Measurements from ENCODE around the gene TMEM61. TPM values are rescaled to one million over a fixed set of nuclear protein-coding genes. Genes with fewer than 3 reads are reported as not detected.
"Not testable (repeated sequence)": the region's sequence is repeated elsewhere in the genome, so short reads cannot be mapped to it uniquely, and the experiment has no call there.

Gene TMEM61
- not detected for total RNA-seq
- long read RNA-seq, partial matches to known transcripts = 0 of 1 reads
- long read RNA-seq, other reads (novel, unspliced or antisense) = 1 of 1 reads

- DNase-seq (ENCODE audit: low spot score) = peak; percentile 87
These were observed at the start of gene TMEM61 for GRCh38 chr1:54980528-54981241. TMEM61 (plus strand) TSS chr1:54980628; CDS start chr1:54981066, 438 bp downstream.

GRCh38 chr1:54931275-54931840 lies 49.1 kb upstream of the TMEM61 start:
- no peak for DNase-seq (ENCODE audit: low spot score)

DNA sequence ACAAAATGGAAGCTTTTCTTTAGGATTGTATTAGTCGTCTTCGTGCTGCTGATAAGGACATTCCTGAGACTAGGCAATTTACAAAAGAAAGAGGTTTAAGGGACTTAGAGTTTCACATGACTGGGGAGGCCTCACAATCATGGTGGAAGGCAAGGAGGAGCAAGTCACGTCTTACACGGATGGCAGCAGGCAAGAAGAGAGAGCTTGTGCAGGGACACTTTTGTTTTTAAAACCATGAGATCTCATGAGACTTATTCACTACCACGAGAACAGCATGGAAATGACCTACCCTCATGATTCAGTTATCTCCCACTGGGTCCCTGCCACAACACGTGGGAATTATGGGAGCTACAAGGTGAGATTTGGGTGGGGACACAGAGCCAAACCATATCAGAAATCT lies 46.3 kb upstream of the TMEM61 start:
- not testable (repeated sequence) for DNase-seq (ENCODE audit: low spot score)

DNA sequence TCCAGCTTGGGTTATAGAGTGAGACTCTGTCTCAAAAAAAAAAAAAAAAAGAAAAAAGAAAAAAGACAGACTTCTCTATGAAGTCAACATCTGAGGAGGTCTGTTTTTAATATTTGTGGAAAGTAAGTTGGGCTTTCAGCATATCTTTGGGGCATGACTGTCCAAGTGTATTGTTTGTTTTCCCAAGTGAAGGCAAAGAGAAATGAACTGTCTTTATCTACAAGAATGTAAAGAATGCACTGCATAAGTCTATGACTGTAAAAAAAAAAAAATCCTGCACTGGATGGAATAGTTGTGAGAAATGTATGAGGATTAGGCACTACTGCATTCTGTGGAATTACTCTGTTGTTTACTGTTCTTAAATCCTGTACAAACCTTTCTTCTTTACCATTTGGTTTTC lies 45.6 kb upstream of the TMEM61 start:
- no peak for DNase-seq (ENCODE audit: low spot score)

DNA sequence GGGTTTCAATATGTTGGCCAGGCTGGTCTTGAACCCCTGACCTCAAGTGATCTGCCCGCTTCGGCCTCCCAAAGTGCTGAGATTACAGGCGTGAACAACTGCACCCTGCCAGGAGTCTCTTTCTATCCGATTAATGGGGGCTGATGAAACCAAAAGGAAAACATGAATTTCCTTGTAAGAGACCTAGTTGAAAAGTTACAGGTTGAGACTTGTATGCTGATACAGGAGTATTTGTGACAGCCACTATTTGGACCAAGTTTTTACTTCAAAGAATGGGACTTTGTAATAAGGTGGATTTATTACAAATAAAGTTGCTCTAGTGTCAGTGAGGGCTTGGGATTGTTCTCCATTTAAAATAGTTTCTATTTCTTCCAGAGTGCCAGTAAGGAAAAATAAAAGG lies 43.6 kb upstream of the TMEM61 start:
- no peak for DNase-seq (ENCODE audit: low spot score)

- DNase-seq (ENCODE audit: low spot score) = no peak
These were observed 43.0 kb upstream of the TMEM61 start for GRCh38 chr1:54937469-54937868.

- not testable (repeated sequence) for DNase-seq (ENCODE audit: low spot score)
These were observed 41.5 kb upstream of the TMEM61 start for GRCh38 chr1:54938955-54939354.

GRCh38 chr1:54940042-54940441 lies 40.4 kb upstream of the TMEM61 start:
- DNase-seq (ENCODE audit: low spot score) = no peak

- DNase-seq (ENCODE audit: low spot score) = no peak
These were observed 37.5 kb upstream of the TMEM61 start for GRCh38 chr1:54942976-54943375.

DNA sequence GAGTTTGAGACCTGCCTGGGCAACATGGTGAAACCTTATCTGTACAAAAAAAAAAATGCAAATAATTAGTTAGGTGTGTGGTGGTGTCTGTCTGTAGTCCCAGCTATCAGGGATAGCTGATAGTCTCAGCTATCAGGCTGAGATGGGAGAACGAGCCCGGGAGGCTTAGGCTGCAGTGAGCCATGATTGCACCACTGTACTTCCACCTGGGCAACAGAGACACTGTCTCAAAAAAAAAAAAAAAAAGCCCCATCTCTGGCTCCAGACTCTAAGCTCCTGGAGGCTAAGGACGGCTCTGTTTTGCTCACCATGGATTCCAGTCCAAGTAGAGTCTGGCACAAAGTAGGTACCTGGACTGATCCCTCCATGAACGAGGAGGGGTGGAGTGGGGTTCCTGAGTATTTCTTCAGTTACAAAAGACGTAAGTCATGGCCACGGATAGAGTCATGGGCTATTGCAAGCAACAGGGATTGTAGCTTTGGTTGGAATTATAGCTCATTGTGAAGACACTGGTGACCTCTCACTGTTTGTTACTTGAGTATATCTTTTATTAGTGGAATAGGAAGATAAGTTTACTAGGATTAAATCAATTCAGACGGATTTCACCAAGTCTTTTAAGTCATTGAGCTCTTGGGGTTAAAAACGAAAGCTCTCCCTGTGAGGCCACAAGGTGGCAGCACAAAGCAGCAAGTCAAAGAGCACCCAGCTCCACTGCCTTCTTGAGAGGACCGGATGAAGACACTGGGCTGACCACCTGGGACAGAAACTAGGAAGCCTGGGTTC lies 35.6 kb upstream of the TMEM61 start:
- no peak for DNase-seq (ENCODE audit: low spot score)

GRCh38 chr1:54945393-54945936 lies 35.0 kb upstream of the TMEM61 start:
- DNase-seq (ENCODE audit: low spot score) = no peak

DNA sequence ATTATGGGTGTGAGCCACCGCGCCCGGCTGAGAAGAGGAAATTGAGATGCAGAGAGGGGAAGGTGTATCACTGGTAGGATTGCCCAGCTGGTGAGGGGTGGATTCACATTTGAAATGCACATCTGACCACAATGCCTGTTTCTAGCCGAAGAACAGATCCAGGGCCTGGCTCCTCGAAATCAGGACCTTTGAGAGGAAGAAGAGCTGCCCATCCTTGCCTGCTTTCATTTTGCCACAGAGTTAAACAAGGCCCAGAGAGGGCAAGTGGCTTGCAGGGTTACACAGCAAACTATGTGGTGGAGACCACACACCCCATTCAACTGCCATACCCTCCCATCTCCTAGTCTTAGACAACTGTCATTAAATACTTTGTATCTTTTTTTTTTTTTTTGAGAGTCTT lies 32.9 kb upstream of the TMEM61 start:
- DNase-seq (ENCODE audit: low spot score) = no peak

- DNase-seq (ENCODE audit: low spot score) = no peak
These were observed 31.4 kb upstream of the TMEM61 start for GRCh38 chr1:54949053-54949452.

DNA sequence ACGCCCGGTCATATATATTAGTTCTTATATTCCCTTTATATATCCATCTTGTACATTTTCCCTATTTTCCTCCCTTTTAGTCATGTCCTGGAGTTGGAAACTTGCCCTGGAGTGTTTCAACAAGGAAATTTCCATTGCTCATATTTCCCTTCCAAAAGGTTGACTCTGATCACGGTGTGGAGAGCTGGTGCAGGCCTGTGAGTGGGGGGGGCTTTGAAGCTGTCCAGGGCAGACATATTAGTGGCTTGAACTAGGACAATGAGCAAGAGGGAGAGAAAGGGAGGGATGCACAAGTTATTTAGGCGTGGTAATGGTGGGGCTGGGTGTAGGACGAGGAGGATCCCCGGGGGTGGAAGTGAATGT lies 30.4 kb upstream of the TMEM61 start:
- DNase-seq (ENCODE audit: low spot score) = no peak

GRCh38 chr1:54950369-54951163 lies 29.9 kb upstream of the TMEM61 start:
- DNase-seq (ENCODE audit: low spot score) = no peak

- DNase-seq (ENCODE audit: low spot score) = no peak
These were observed 28.6 kb upstream of the TMEM61 start for GRCh38 chr1:54951810-54952226.

DNA sequence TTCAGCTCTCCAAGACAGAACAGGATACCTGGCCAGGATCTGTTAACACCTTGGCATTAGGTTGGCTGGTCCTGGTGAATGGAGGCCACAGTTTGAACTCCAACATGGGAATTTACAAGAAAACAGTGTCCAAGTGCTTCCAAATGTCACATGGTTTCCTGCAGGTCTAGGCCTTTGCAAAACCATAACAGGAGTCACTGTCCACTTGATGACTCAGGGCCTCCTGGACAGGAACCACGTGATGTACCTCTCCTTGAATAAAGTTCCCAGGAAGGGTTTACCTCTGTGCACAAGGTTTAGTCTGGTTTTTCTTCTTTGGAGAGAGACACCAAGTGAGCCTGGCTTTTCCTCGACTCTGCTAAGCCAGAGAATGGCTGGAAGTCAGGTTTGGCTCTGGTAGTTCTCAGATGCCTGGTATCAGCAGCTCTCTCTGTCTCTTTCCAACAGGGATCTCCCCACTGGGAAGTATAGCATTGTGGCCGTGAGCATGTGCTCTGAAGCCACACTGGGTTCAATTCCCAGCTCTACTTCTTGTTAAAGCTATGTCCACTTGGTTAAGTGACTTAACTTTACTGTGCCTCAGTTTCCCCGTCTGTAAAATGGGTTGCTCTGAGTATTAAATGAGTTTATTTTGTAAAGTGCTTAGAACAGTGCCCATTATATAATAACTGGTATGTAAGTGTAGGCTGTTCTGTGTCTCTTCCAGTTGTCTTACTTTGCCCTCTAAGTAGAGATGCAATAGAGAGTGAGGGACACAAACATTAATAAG lies 27.3 kb upstream of the TMEM61 start:
- DNase-seq (ENCODE audit: low spot score) = no peak

GRCh38 chr1:54953846-54954245 lies 26.6 kb upstream of the TMEM61 start:
- no peak for DNase-seq (ENCODE audit: low spot score)

DNA sequence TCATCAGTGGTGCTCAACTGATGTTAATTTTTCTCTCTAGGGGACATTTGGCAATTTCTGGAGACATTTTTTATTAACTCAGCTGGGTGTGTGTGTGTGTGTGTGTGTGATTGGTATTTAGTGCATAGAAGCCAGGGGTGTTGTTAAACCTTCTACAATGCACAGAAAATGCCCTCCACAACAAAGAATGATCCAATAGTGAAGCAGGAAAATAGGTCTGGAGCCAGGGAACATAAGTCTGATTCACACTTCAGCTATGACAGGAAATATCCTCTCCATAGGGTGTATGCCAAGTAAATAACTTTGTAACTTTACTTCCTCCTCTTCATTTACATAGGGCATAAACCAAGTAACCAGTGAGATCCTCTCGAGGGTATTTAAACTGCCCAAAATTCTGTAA lies 25.1 kb upstream of the TMEM61 start:
- DNase-seq (ENCODE audit: low spot score) = no peak

GRCh38 chr1:54956726-54957125 lies 23.7 kb upstream of the TMEM61 start:
- no peak for DNase-seq (ENCODE audit: low spot score)

All from mesenteric fat pad (tissue), 1 donor.